Islet precursor cell (in vitro differentiated cells): ENCODE measurements around the gene CEP128.

Source experiments
- DNase-seq: peaks from one replicate; pipeline ENCODE4 v3.0.0-alpha.2; 2018

Gene CEP128

DNA sequence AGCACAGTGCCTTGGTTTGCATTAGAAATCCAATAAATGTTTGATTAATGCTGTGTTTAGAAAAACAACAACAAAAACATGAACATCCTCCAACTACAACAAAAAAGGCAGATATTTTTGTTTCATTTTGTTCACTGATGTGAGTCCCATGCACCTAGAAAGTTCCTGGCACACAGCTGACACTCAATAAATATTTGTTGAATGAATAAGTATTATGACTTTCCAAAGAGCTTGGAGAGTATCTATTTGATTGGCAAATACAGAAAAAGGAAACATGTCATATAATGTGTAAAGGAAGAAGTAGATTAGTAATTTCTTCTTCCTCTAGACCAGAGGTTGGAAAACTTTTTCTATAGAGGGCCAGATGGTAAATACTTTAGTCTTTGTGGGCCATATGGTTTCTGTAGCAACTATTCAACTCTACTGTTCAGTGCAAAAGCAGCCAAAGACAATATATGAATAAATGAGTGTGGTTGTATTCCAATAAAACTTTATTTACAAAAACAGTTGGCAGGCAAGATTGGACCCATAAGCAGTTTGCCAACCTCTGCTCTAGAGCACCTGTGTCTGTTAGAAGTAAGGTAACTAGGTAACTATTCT, 417.9 kb downstream of the CEP128 start:
- DNase-seq, result no peak

DNA sequence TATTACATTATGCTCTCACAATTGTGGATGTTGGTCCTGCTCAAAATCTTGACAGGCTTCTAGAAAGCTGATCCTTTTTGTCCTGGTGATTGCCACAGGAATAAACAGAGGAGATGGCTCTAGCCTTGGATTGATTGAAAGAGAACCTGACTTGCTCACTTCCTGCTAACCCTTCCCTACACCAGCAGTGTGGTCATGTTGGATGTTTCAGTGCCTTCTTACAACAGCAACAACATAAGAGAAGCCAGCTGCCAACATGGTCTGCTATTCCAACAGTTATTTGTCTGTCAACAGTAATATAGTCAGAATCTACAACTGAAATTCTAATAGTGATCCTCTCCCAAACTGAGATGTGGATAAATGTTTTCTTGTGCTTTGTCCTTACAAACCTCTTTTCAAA, 418.6 kb downstream of the CEP128 start:
- no peak for DNase-seq

DNA sequence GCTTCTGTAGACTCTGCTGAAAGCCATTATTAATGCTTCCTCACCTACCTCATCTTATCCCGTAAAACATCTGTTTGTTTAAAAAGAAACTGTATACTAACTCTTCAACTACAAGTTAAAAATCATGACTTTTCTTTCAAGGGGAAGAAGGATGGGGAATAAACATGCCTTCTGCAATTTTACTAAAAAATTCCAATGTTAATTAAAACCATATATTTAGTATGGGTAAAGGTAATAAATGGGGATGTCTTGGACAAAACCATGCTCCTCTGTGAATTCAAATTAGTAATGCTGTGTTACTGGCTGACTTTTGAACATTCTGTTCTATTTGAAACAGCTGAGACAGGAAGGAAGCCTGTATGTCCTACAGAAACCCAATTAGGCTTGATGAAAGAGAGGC, 419.1 kb downstream of the CEP128 start:
- DNase-seq, result no peak

DNA sequence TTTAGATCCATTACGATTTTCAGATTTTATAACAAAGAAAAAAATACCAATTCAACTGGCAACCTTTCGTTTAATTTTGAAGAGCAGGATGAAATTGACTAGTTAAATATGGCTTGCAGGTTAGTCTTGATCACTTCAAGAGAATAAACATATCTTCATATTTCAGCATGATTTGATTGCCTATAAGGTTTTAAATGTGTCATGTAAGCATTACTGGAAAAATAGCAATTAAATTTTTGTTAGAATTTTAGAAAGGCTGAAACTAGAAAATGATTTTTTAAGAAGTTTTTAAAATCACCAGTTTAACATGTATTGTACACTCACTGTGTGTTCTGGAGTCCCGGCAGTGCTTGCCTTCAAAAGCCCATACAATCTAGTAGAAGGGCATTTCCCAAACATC, 420.1 kb downstream of the CEP128 start:
- DNase-seq, result no peak

DNA sequence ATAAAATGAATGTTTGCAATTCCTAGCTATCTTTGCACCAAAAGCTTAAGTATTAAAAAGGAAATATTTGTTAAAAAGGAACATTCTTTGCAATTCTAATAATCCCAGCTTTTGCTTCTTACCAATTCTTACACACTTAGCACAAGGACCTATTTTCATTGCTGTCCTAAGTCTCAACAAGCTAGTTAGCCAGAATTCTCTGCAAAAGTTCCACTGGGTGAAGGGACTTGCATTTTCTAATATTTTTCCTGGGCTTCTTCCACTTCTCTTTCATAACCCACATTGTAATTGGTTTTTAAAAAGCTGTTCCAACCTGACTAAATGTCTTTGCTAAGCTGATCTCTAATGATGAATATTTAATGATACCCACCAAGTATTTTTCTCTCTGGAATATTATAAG, 422.5 kb downstream of the CEP128 start:
- no peak for DNase-seq

DNA sequence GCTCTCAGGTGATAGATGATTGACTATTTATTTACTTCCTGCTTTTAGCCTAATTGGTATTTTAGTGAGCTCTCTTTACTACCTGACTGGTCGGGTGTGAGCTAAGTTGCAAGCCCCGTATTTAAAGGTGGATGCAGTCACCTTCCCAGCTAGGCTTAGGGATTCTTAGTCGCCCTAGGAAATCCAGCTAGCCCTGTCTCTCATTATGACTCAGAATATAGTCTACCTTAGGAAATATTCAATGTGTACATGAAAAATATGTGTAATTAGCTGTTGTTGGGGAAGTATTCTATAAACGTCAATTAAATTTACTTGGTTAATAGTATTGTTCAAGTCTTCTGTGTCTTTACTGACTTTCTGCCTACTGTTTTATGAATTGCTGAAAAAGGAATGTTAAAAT, 423.4 kb downstream of the CEP128 start:
- no peak for DNase-seq

DNA sequence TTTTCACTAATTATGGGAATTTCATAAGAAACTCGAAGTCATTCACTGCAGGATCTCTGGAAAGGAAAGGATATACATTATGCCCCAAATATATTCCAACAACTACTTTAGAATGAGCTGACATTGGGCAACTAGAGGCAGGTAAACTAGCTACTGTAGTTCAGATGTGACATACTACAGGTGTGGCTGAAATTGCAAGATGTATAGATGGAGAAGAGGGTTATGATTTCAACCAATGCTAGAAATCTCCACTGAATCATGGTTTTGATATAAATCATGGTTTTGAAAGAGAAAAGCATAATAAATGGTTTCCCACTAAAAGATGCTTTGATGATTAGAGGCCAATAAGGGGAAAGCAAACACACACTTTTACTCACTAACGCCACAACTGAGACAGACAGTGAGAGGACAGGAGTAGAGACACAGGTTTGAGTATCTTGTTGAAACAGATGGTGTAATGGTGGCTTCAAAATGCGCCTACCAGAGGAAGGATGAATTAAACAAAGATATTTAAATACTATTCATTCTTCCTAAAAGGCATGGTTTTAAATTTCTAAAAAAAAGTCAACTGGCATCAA, 434.2 kb downstream of the CEP128 start:
- DNase-seq, result no peak

DNA sequence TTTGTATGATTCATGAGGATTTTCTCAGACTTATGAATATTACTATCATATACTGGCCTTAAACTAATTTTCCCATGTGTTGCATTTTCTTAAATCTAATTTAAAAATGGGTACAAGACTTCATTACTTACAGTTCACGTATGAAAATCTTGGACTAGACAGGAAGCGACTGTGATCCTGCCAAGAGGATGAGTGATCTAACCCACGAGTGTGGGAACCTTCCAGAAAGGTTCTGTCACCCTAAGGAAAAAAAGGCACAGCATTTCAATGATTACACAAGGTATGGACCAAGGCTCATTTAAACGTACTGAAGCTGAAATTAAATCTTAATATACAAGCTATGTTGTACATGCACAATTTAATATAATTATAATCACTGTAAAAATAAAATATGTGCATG, 436.8 kb downstream of the CEP128 start:
- no peak for DNase-seq

DNA sequence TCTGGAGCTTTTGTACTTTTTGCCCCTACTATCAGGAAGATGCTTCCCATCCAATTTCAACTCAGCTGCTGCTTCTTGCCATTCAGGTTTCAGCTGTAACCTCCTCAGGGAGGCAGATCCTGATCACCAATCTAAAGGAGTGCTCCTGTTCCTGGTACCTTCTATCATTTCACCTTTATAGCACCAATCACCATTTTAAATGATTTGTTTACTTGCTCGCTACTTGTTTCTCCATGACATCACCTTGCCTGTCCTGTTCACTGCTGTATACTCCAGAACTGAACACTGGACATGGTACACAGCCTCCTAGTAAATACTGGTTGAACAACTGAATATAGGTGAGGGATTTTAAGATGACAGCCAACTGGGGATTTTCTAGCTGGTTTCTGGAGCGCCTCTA, 443.0 kb downstream of the CEP128 start:
- no peak for DNase-seq

DNA sequence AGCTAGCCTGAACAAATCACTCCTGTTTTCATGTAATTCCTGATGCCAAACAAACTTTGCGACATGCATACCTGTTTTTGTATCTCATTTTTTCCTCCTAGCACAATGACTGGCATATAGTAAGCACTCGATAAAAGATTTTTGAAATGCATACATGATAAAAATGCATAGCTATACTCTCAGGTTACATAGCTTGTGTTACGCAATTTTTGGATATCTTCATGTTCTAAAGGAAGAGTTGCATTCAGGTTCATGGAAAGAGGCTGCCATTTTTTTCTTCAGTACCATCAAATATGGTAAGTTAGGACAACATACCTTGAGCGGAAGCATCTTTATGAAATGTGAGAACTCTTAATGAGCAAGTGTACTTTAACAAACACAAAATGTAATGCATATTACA, 445.4 kb downstream of the CEP128 start:
- no peak for DNase-seq

DNA sequence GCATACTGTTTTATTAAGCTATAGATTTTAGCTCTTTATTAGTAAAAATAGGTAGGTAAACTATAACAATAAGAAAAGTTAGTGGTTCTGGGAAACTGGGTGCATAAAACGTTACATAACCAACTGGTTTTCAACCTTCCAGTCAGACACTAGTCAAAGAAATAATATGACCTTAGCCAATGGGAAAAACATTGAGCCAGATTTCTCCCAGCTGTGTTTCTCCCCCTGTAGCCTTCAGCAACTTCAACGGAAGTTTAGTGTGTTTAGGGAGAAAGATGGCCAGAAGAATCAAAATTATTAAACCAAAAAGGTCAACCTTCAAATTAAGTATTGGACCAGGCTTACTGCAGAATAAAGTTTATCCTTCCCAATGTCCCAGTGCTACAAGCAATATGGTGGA, 446.8 kb downstream of the CEP128 start:
- no peak for DNase-seq

DNA sequence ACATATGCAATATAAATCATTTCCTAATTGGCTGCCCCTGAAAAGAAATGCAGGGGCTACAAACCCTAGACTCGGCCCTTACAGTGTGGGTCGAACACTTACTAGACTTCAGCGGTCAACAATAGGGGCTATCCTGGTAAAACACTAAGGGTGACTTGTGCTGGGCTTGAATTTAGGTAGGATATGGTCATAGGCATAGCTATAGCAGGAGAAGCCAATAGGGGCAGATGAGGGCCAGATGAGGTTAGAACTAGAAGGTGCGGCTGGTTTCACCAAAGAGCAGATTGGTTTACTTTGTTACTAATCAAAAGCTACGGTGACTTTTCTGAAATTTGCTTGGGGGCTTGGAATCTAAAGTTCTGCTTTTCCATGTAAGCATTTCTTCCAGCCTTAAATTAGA, 447.9 kb downstream of the CEP128 start:
- no peak for DNase-seq

DNA sequence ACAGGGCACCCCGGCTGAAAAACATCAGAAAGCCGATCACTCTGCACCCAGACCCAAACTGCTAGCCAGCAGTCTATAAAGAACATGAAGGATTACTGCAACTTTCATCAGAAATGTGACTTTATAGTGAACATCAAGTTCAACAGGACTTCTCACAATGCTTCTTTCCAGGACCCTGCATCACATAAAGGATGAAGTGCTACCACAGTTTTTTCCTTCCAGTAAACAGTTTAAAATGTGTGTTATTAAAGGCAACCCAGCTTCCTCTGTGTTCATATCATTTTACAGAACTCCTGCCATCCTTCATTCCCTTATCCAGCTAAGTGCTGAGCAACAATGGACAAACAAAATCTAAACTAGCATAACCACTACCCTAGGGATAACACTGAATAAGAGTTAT, 449.9 kb downstream of the CEP128 start:
- no peak for DNase-seq

DNA sequence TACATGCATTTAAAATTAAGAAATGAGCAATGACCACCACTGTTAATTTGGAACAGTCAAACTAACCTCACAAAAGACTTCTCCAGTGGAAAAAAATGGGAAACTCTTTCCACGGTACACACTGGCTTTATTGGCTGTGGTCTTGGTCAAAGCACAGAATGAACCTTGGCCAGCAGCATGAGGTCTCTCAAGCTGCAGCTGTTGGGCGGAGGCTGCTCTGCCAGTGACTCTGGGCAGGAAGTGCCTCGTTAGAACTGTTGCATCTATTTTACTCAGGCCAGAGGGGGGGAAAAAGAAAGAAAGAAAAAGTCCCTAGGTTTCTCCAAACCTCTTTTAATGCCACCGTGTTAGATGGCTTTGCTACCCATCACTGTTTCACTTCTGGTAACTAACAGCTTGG, 450.4 kb downstream of the CEP128 start:
- no peak for DNase-seq

DNA sequence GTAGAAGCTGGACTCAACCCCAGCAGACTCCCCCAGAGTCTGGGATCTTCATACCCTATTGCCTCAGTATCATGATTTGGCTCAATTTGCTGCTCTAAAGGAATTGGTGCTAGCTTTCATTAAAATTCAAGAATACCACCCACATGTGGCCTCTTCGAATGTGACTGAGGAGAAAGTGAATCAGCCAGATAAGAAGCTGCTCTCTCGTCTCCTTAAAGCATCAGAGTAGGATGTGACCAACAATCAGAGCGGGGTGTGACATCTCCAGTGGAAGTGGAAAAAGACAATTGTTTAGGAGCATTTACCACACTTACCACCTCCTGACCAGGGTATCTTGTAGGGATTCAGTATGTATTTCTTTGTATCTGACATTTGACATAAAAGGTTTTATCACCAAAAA, 452.0 kb downstream of the CEP128 start:
- no peak for DNase-seq

DNA sequence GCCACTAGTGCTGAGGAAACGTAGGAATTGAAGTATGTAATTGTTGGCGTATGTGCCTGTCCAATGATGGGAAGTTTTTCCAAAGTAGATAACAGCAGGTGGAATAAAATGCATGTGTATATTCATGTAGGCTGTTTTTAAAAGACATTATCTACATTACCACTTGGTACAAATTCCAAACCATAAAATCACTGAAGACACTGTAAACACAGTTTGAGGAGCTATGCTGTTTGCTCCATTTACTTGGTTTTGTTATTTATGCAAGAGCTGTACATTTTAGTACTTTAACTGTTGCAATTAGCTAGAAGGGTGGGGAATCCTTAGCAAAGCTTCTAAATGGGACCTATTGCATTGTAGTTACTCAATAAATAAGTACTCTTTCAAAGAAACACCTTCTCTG, 455.8 kb downstream of the CEP128 start:
- DNase-seq, result no peak

DNA sequence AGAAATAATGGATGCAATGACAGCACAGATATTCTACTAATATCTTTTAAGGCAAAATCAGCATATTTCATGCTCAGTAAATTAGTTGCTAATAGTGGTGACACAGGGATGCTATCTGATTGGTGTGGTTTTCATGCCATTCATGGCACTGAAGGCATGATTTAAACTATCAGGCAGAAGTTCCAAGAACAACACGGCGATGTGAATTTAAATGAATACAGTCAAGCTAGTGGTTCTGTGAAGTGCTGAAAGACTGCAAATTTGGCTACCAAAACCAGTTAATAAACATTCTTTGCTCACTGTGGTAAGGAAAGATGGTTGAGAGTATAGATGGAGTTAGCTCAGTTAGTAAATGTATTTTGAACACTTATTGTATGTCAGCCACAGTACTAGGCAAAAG, 458.2 kb downstream of the CEP128 start:
- no peak for DNase-seq

DNA sequence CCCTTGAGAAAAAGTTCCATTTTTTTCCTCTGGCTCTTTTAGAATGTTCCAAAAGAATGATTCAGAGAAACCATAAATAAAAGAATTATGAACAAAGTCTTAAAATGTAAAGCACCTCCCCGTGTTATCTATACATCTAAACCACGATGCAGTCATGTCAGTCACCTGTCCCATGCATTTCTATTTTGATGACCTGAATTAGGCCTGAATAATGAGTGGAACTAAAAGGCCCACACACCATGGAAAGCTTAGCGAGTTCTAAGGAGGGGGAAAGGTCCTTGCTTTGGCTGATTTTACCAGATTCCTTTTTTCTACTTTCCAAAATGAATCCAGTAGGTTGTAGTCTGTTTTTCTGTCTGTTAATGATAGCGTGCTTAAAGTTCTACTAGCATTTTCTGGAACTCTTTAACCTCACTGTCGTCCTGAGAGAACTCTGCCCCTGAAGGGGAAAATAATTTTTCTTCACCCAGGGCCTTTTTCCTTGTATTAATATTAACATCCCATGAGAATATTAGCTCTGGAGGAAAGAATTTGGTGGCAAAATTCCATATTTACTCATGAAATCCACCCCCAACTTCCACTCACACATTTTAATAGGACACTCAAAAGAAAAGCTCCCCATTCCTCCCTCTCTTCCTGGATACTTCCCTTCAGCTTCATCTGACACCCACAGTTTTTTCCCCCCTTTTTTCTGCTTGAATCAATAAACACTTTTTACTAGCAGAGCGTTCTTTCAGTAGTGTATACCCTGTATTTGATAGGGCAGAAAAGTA, 464.0 kb downstream of the CEP128 start:
- DNase-seq, result no peak

DNA sequence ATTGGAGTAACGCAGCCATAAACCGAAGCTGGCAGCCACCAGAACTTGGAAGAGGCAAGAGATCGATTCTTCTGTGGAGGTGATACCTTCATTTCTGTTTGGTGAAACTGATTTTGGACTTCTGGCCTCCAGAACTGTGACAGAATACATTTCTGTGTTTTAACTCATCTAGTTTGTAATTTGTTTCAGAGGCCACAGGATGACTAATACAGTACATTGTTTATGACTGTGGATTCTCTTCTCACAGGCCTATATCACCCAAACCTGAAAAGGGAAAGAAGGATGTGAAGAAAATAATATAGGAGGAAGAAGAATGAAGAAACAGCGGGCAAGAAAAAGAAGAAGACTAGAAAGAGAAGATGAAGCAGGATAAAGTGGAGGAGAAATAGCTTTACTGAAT, 466.5 kb downstream of the CEP128 start:
- no peak for DNase-seq

DNA sequence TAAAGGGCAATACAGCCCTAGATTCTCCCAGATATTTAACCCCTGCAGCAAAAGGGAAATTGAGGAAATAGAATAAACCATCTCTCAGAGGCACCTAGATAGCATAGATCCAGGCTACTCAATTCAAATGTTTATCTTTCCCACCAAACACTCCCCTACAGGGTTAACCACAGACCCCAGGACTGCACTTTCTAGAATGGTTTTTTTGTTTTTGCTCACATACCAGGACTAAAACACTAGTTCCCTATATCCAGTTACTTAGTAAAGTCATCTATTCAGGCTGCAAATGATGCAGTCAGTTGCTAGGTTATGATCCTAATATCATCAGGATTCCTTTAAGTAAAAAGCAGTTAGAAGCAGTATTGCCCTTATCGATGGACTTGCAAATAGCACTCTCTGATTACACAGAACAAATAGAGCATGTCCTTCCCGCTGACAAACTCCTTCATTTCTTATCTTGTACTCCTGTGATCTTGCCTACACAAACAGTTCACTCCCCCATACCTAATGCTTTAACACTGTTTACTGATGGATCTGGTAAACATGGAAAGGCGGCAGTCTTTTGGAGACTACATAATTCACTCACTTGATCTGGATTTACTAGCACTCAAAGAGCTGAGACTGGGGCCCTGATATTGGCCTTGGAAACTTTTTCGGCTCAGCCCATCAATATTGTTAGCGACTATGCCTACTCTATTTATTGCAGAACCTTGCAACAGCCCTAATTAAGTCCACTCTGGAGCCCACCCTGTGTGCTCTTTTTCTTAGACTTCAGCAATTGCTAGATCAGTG, 473.0 kb downstream of the CEP128 start:
- no peak for DNase-seq

DNA sequence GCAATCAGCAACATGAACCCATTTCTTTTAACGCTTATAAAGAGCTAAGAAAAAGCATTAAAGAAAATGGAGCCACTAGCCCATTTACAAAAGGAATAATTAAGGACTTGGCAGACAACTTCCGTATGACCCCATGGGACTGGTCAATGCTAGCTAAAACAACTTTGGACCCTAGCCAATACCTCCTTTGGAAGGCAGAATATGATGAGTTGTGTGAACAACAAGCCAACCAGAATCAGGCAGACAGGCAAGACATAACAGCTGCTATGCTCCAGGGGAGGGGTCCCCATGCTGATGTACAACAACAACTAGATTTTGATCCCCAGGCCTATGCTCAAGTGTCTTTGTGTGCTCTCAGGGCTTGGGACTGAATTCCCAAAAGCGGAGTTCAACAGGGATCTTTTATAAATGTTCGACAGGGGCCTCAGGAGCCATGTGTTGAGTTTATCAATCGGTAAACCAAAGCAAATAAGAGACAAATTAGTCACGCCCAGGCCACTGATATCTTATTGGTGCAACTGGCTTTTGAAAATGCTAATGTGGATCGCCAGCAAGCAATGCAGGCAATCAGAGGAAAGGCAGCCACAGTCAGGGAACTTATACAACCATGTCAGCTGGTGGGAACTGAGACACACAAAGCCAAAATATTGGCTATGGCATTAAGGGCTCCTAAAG, 475.9 kb downstream of the CEP128 start:
- no peak for DNase-seq

DNA sequence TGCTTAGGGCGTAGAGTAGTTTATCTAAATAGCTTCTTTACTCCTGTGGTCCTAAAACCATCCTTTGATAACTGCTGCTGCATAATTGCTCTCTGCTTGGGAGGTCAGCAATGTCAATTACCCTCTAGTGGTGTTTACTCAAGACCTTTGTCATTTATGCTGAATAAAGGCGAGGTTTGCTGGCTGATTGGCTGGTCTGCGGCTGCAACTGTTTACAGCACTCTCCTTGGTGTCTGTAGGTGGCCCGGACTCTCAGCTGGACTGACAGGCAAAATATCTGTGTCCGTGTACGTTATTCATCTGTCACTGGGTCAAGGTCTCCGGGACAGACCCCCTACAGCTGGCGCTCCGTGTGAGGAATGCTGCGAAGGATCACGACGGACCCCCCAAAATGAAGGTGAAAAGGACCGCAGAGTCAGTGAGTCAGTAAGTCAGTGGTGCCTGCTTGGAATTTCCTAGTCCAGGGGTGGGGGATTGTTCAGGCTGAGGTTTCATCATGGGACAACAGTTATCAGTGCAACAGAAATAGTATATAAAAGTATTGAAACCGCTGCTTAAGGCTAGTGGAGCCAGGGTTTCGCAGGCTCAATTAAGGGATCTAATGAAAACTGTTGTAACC, 476.9 kb downstream of the CEP128 start:
- DNase-seq, result no peak

DNA sequence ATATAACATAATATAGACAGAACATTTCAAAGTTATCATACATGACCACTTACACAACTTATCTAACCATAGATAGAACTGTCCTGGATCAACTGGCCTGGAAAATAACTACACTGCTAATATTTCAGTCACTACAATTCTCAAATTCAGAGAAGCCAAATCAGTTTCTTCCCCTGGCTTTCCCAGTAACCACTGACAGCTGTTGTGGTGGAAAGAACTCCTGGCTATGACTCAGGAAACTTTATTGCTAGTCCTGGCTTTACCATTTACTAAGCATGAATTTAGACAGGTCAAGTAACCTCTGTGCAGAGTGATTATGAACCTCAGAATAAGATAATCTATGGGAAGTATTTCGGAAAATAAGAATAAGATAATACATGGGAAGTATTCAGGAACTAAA, 485.3 kb downstream of the CEP128 start:
- DNase-seq, result no peak
